Stimulated activated CD4-positive, alpha-beta T cell treated with anti-CD3 and anti-CD28 coated beads, Interleukin-4, amount 100 ng/mL, for 48 hours (primary cell): Measurements from ENCODE around the gene LBHD1.
"Not testable (repeated sequence)": the region's sequence is repeated elsewhere in the genome, so short reads cannot be mapped to it uniquely, and the experiment has no call there.

ENCODE experiments used
- DNase-seq, 2 donors: peaks; one replicate each; pipeline ENCODE4 v3.0.0-alpha.2; 2020; ENCODE audit warnings: low read depth in 2 of 2

Gene LBHD1

DNA sequence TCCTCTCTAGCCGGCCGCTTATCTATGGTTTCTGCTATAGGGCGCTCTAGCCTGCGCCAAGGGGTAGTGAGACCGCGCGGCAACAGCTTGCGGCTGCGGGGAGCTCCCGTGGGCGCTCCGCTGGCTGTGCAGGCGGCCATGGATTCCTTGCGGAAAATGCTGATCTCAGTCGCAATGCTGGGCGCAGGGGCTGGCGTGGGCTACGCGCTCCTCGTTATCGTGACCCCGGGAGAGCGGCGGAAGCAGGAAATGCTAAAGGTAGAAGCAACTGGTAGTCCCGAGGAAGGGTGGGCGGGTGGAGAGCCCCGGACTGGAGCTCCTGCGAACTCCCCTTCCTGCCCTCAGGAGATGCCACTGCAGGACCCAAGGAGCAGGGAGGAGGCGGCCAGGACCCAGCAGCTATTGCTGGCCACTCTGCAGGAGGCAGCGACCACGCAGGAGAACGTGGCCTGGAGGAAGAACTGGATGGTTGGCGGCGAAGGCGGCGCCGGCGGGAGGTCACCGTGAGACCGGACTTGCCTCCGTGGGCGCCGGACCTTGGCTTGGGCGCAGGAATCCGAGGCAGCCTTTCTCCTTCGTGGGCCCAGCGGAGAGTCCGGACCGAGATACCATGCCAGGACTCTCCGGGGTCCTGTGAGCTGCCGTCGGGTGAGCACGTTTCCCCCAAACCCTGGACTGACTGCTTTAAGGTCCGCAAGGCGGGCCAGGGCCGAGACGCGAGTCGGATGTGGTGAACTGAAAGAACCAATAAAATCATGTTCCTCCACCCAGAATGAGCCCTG, at the start of gene LBHD1, which contains the start of gene UQCC3:
Gene LBHD1, minus strand, starts transcription at position 660 of the 782 bp plus-strand sequence. CDS start 2,236 bp downstream, outside the sequence.
Gene UQCC3, plus strand, starts transcription at position 66 of the 782 bp plus-strand sequence. Its CDS starts 73 bp downstream, at position 139.
- peak; percentile 60 to 70 for DNase-seq

GRCh38 chr11:62719302-62719978, 47.4 kb upstream of the LBHD1 start:
- no peak for DNase-seq

- DNase-seq: no peak
These were observed 44.7 kb upstream of the LBHD1 start for GRCh38 chr11:62716816-62717215.

DNA sequence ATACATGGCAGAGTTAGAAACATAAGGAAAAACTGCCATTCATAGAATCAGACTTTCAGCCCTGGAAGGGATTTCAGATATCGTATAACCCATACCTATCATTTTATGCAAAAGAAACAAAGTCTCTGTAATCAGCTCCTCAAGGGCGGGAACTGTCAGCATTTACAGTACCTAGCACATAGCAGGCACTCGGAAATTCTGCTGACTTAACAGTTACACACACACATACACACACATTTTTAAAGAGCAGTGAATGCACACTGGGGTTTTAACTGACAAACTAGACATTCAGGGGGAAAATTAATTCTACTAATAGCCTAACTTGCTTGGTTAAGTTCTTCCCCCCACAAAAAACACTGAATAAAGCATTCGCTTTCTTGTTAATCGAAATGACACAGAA, 44.1 kb upstream of the LBHD1 start:
- DNase-seq: no peak

DNA sequence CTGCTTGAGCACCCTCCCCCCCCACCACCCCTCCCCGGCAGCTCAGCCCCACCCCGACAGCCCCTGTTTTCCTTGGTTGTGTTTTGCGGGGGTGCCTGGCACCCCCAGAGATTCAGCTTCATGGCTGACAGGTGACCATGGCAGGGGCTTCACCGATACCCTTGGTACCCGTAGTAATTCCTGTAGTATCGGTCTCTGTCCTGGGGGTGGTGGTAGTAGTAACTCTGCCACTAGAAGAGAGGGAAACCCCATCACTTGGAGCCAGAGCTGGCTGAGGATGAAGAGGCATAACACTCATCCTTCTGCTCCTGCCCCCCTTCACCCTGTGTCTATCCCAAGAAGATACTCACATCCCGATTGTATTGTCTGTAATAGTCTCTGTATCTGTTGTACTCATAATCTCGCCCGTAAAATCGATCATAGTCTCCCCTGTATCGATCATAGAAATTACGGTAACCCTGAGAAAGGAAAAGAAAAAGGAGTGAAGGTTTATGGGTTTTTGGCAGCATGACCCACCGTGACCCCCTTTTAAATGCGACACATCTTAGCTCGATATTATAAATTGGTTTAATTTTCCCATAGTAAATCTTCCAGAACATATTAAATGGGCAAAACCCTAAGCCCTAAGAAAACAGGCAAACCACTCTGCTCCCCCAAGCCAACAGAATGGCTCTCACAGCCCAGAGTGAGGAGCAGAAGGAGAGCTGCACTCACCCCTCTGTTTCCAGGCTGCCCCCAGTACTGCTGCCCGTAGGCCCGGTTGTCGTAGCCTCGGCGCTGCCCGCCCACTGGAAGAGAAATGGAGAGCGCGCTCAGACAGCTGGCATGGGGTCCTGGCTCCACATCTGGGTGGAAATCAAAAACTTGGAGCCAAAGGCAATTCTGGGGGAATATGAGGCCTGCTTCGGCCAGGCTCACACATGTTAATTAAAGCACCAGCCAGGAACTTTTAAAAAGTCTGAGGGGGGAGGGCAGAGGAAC, 43.4 kb upstream of the LBHD1 start:
- DNase-seq: no peak

GRCh38 chr11:62713343-62713742, 41.3 kb upstream of the LBHD1 start:
- DNase-seq: no peak

GRCh38 chr11:62712861-62713260, 40.8 kb upstream of the LBHD1 start:
- DNase-seq: no peak

GRCh38 chr11:62712276-62712812, 40.3 kb upstream of the LBHD1 start:
- DNase-seq: no peak

GRCh38 chr11:62710001-62710345, 37.9 kb upstream of the LBHD1 start:
- DNase-seq: no peak

- DNase-seq: peak; percentile 91 to 95
These were observed 37.4 kb upstream of the LBHD1 start for GRCh38 chr11:62709247-62710000.

- no peak for DNase-seq
These were observed 36.7 kb upstream of the LBHD1 start for GRCh38 chr11:62708793-62709192.

DNA sequence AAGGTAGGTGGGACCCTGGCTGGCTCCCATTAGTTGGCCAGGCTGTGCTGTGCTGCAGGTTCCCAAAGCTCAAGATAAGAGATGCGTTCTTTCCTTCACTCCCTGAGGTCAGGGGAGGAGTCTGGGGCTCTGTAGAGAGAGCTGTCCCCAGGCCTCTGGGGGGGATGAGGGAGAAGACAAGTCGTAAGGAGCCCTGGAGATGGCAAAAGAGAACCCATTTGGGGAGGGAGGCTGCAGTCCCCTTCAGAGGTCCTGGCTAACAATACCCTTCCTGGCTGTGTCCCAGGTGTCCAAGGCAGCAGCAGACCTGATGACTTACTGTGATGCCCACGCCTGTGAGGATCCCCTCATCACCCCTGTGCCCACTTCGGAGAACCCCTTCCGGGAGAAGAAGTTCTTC, 36.3 kb upstream of the LBHD1 start:
- DNase-seq: no peak

DNA sequence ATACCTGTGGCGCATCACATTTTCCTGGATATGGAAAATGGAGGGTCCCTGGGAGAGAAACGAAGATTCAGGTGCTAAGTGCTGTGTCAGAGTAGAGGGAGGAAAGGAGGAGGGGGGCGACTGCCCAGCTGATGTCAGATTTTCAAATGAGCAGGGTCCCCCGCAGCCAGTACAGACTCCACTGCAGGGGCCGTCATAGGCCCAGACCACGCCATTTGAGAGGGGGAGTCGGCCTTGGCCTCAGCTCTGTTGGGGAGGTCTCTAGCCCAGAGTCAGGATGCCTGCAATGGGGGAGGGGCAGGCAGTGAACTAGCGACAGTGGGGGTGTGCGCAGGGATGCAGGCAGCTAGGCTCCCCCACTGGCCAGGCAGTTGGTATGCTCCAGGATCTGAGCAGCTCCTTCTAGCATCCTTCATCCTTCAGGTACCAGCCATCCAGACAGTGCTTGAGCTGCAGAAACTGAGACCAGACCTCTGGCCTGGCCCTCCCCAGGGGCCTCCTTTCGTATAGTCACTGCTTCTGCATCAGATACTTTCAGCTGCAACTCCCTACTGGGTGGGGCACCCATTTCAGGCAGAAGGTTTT, 35.3 kb upstream of the LBHD1 start, which contains the start of the genes BSCL2 and GNG3:
Gene BSCL2, minus strand, starts transcription at position 148 of the 585 bp plus-strand sequence. CDS start 229 bp downstream, outside the sequence.
Gene GNG3, plus strand, starts transcription at position 400 of the 585 bp plus-strand sequence. CDS start 620 bp downstream, outside the sequence.
- no peak for DNase-seq

DNA sequence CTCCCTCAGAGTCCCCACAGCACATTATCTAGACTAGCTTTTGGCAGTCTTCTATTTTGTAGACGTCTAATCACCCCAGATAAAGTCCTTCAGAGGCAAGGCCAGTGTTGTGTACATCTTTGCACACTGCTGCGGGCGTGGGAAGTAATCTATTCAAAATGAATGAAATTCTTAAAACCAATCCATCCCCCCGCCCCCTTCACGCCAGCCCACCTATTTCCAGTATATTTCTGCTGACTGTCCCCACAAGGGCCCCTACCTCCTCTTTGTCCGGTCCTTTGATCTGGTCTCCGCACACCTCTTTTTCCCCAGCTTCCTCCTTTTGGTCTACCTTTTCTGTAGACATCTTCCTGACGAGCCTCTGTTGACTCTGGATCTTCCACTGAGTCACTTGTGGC, 34.8 kb upstream of the LBHD1 start:
- no peak for DNase-seq

- peak; percentile 90 to 96 for DNase-seq
These were observed 34.1 kb upstream of the LBHD1 start for GRCh38 chr11:62705880-62706849.

- no peak for DNase-seq
These were observed 33.3 kb upstream of the LBHD1 start for GRCh38 chr11:62705413-62705812.

GRCh38 chr11:62703921-62704320, 31.9 kb upstream of the LBHD1 start:
- DNase-seq: not testable (repeated sequence)

- no peak for DNase-seq
These were observed 30.2 kb upstream of the LBHD1 start for GRCh38 chr11:62702246-62702645.
